H1 (cell line): Measurements from ENCODE around the gene PPFIA2. TPM values are rescaled to one million over a fixed set of nuclear protein-coding genes. Genes with fewer than 3 reads are reported as not detected.

Experiments used
- CTCF ChIA-PET: fragments of 300-600 bp; sonication (Branson Sonifier 250); formaldehyde crosslinking; loops from one replicate; lab custom pipeline; 2021; ENCODE audit not compliant: partially characterized antibody; lab: Charles Lee
- POLR2A ChIA-PET: fragments of 300-600 bp; sonication (Branson Sonifier 250); formaldehyde crosslinking; loops from one replicate; lab custom pipeline; 2021; ENCODE audit warnings: inconsistent platforms; ENCODE audit not compliant: partially characterized antibody; lab: Charles Lee
- DNase-seq, 2 experiments: peaks; one replicate each; pipeline versions ENCODE4 v3.0.0 to v3.0.0-alpha.2; 2010 to 2022; ENCODE audit warnings: low spot score in 2 of 2, low read depth in 1 of 2, mixed read lengths in 1 of 2
- FAIRE-seq: peaks from 2 replicates; lab custom pipeline; 2011; peaks lifted over from hg19 to GRCh38; lab: Jason Lieb, UNC
- H2AFZ ChIP-seq: 2 replicates; pipeline ENCODE4 v1.8.1; 2012; ENCODE audit warnings: low read length, inconsistent platforms
- H2AK5ac ChIP-seq: 2 replicates; pipeline ENCODE4 v1.6.1; 2013; ENCODE audit warnings: low read depth, low read length
- H2BK120ac ChIP-seq: replicated peaks from 2 replicates; pipeline ENCODE3; 2013; ENCODE audit warnings: low read depth, low read length, inconsistent platforms
- H2BK12ac ChIP-seq: 2 replicates; pipeline ENCODE4 v1.6.1; 2013; ENCODE audit warnings: low read depth, low read length
- H2BK15ac ChIP-seq: 2 replicates; pipeline ENCODE4 v1.6.1; 2013; ENCODE audit warnings: low read length
- H2BK20ac ChIP-seq: 2 replicates; pipeline ENCODE4 v1.6.1; 2013; ENCODE audit warnings: low read length
- H2BK5ac ChIP-seq: 2 replicates; pipeline ENCODE4 v1.6.1; 2013; ENCODE audit warnings: low read depth, low read length
- H3K14ac ChIP-seq: 2 replicates; pipeline ENCODE4 v1.6.1; 2013; ENCODE audit warnings: inconsistent platforms; ENCODE audit not compliant: insufficient read length
- H3K18ac ChIP-seq: 2 replicates; pipeline ENCODE4 v1.6.1; 2013; ENCODE audit warnings: low read length; ENCODE audit errors: extremely low read depth
- H3K23ac ChIP-seq: 2 replicates; pipeline ENCODE4 v1.6.1; 2013; ENCODE audit warnings: inconsistent platforms; ENCODE audit not compliant: insufficient read length
- H3K23me2 ChIP-seq: 2 replicates; pipeline ENCODE4 v1.6.1; 2013; ENCODE audit warnings: low read depth, low read length
- H3K27ac ChIP-seq: 2 replicates; pipeline ENCODE4 v1.6.1; 2011; ENCODE audit warnings: low read depth, low read length, inconsistent platforms
- H3K27me3 ChIP-seq, 4 experiments: replicated peaks in 1 of 4; 1 replicate in 1 of 4; 2 replicates in 3 of 4; pipeline versions ENCODE4 v1.6.1 to v1.8.1; 2011 to 2013; ENCODE audit warnings: low read length in 3 of 4, mild to moderate bottlenecking in 3 of 4, inconsistent platforms in 2 of 4, mixed read lengths in 2 of 4, moderate library complexity in 1 of 4; ENCODE audit not compliant: control insufficient read depth in 3 of 4, insufficient read depth in 3 of 4; ENCODE audit errors: extremely low read depth in 1 of 4
- H3K36me3 ChIP-seq, 4 experiments: 2 replicates each; pipeline versions ENCODE4 v1.6.1 to v1.8.1; 2011 to 2013; ENCODE audit warnings: mild to moderate bottlenecking in 4 of 4, low read length in 3 of 4, moderate library complexity in 2 of 4, control low read depth in 1 of 4, inconsistent platforms in 1 of 4; ENCODE audit not compliant: insufficient read depth in 4 of 4, control insufficient read depth in 2 of 4
- H3K4ac ChIP-seq: replicated peaks from 2 replicates; pipeline ENCODE3; 2013; ENCODE audit warnings: low read length, low read depth, mixed read lengths, inconsistent platforms; ENCODE audit not compliant: insufficient read length
- H3K4me1 ChIP-seq, 4 experiments: replicated peaks in 1 of 4; 1 replicate in 1 of 4; 2 replicates in 3 of 4; pipeline versions ENCODE4 v1.6.1 to v1.8.1; 2011 to 2013; ENCODE audit warnings: low read length in 3 of 4, inconsistent platforms in 2 of 4, mixed read lengths in 1 of 4; ENCODE audit not compliant: insufficient read depth in 4 of 4, control insufficient read depth in 3 of 4
- H3K4me2 ChIP-seq, 2 experiments: 2 replicates each; pipeline versions ENCODE4 v1.6.1 to v1.8.1; 2011 to 2013; ENCODE audit warnings: low read depth in 2 of 2, low read length in 2 of 2, control low read depth in 1 of 2, inconsistent platforms in 1 of 2, mild to moderate bottlenecking in 1 of 2; ENCODE audit not compliant: insufficient read depth in 1 of 2
- H3K4me3 ChIP-seq, 4 experiments: fragments of 200-600, 300-600 bp in 1 of 4; sonication (generic), shearing (Covaris generic), sonication (Bioruptor Twin) in 1 of 4; 2 replicates each; pipeline versions ENCODE4 v1.5.1 to v1.8.1; 2011 to 2016; ENCODE audit warnings: low read length in 4 of 4, low read depth in 3 of 4, control low read depth in 2 of 4, inconsistent platforms in 2 of 4, mild to moderate bottlenecking in 2 of 4, mixed read lengths in 1 of 4, moderate library complexity in 1 of 4; ENCODE audit not compliant: insufficient read depth in 2 of 4; ENCODE audit errors: extremely low read depth in 1 of 4
- H3K56ac ChIP-seq: replicated peaks from 2 replicates; pipeline ENCODE3; 2013; ENCODE audit warnings: low read depth, mild to moderate bottlenecking, mixed read lengths, low read length, inconsistent platforms; ENCODE audit not compliant: insufficient read length
- H3K79me1 ChIP-seq: 2 replicates; pipeline ENCODE4 v1.6.1; 2013; ENCODE audit warnings: low read depth, low read length, control low read depth
- H3K79me2 ChIP-seq, 2 experiments: 2 replicates each; pipeline versions ENCODE4 v1.6.1 to v1.8.1; 2012 to 2013; ENCODE audit warnings: low read length in 2 of 2, mild to moderate bottlenecking in 2 of 2, inconsistent platforms in 1 of 2; ENCODE audit not compliant: insufficient read depth in 2 of 2, control insufficient read depth in 1 of 2
- H3K9ac ChIP-seq, 4 experiments: replicated peaks in 1 of 4; 1 replicate in 1 of 4; 2 replicates in 3 of 4; pipeline versions ENCODE4 v1.6.1 to v1.8.1; 2011 to 2013; ENCODE audit warnings: low read depth in 3 of 4, low read length in 3 of 4, control low read depth in 2 of 4, mild to moderate bottlenecking in 2 of 4, moderate library complexity in 2 of 4, inconsistent platforms in 1 of 4; ENCODE audit errors: extremely low read depth in 1 of 4
- H3K9me3 ChIP-seq, 2 experiments: 2 replicates each; pipeline versions ENCODE4 v1.6.1 to v1.8.1; 2012 to 2013; ENCODE audit warnings: mild to moderate bottlenecking in 2 of 2, moderate library complexity in 2 of 2, control low read depth in 1 of 2, inconsistent platforms in 1 of 2, low read depth in 1 of 2, low read length in 1 of 2, mixed read lengths in 1 of 2; ENCODE audit not compliant: insufficient read depth in 2 of 2
- H4K20me1 ChIP-seq, 2 experiments: replicated peaks in 1 of 2; 2 replicates each; pipeline versions ENCODE3 to v1.8.1; 2011 to 2013; ENCODE audit warnings: inconsistent platforms in 2 of 2, low read length in 2 of 2, mild to moderate bottlenecking in 1 of 2; ENCODE audit not compliant: insufficient read depth in 2 of 2, control insufficient read depth in 1 of 2
- H4K5ac ChIP-seq: 2 replicates; pipeline ENCODE4 v1.6.1; 2013; ENCODE audit warnings: low read length, low read depth, mixed read lengths, inconsistent platforms; ENCODE audit not compliant: insufficient read length
- H4K8ac ChIP-seq: 2 replicates; pipeline ENCODE4 v1.8.0; 2013; ENCODE audit warnings: mild to moderate bottlenecking, moderate library complexity, low read length, inconsistent platforms; ENCODE audit not compliant: insufficient read depth; ENCODE audit errors: extremely low read depth
- H4K91ac ChIP-seq: replicated peaks from 2 replicates; pipeline ENCODE3; 2013; ENCODE audit warnings: low read length, mixed read lengths, inconsistent platforms; ENCODE audit not compliant: insufficient read length
- CBX5 ChIP-seq: fragments of 300-800, 300-1000 bp; sonication (generic); IDR thresholded peaks from 2 replicates; pipeline ENCODE4 v1.7.1; 2016; ENCODE audit warnings: antibody characterized with exemption, low read length, low read depth
- SIX5 ChIP-seq: IDR thresholded peaks from 2 replicates; pipeline ENCODE4 v1.6.1; 2011; ENCODE audit warnings: mild to moderate bottlenecking, low read depth, low read length
- WGBS, 2 experiments: shearing (Covaris generic) in 1 of 2; methylation state at CpG; one replicate each; pipeline versions ENCODE4 v1.1.6 to v1.1.7; 2013 to 2015; ENCODE audit warnings: low lambda C conversion rate in 2 of 2, mixed read lengths in 2 of 2, inconsistent platforms in 1 of 2, low coverage in 1 of 2, missing lambda C conversion rate in 1 of 2; ENCODE audit not compliant: insufficient replicate concordance in 2 of 2, insufficient coverage in 1 of 2, insufficient read length in 1 of 2; ENCODE audit errors: extremely low coverage in 1 of 2, missing lambda C conversion rate in 1 of 2; 5-methylcytosine and 5-hydroxymethylcytosine counted together
- polyA plus RNA-seq, 7 experiments: library from polyadenylated mRNA; depleted of rRNA in 3 of 7; stranded (reverse) in 5 of 7; unstranded in 2 of 7; fragments of >200 nt in 5 of 7; fragments of 200-250 nt in 2 of 7; gene quantifications; 1 replicate in 5 of 7; 2 replicates in 1 of 7; 4 replicates in 1 of 7; pipeline versions ENCODE4 v1.2.1 to v1.2.3, GENCODE V29; 2011 to 2013; ENCODE audit warnings: missing spikeins in 2 of 7, mixed read lengths in 2 of 7
- total RNA-seq: library from RNA; stranded (reverse); fragmentation: NEBNext Ultra II Directional; extraction: Animal tissue kit (Norgen Biotek cat#: 25700); gene quantifications from 2 replicates; pipeline ENCODE4 v1.2.1, GENCODE V29; 2021

The PPFIA2 gene
- total and polyA plus RNA-seq, 2 of the 8 experiments (the other 6 are each of a cell fraction or from before 2014, with no cell fraction given) = 1.2 to 1.8 TPM

- no peak overlapping the region for H3K18ac ChIP-seq
- no peak overlapping the region for H3K4me3 ChIP-seq
- H3K4me2 ChIP-seq = no peak overlapping the region
- H3K27ac ChIP-seq = no peak overlapping the region
- no peak overlapping the region for H2AK5ac ChIP-seq
- no peak overlapping the region; the same call in 1 of the 2 replicates for H2BK12ac ChIP-seq
- WGBS, 2 experiments = 86% methylated on average over 1 of the region's 1 CpG; no CpG with 5 or more reads in 1 of the 2 experiments
- no peak for FAIRE-seq
- no peaks in the 10 kb centered on the region for H3K79me2 ChIP-seq
- no peak overlapping the region for H3K56ac ChIP-seq
- H2AFZ ChIP-seq = peak overlapping the region; percentile 98
- no peak overlapping the region for H4K5ac ChIP-seq
- H2BK120ac ChIP-seq = no peak overlapping the region
- H4K91ac ChIP-seq = no peak overlapping the region
- no peaks in the 10 kb centered on the region for H3K4me1 ChIP-seq
- H2BK20ac ChIP-seq = no peak overlapping the region
- H3K14ac ChIP-seq = no peak overlapping the region
- H3K23ac ChIP-seq = no peak overlapping the region
- no peak overlapping the region for H2BK15ac ChIP-seq
- no peaks in the 10 kb centered on the region for H3K36me3 ChIP-seq
- H4K20me1 ChIP-seq = no peaks in the 10 kb centered on the region
- peaks cover 0 to 3% of the 10 kb centered on the region in 2 experiments; a peak in 1 of 4 replicates for H3K9me3 ChIP-seq
- no peaks in the 10 kb centered on the region for H3K27me3 ChIP-seq
- H4K8ac ChIP-seq = no peak overlapping the region
- POLR2A ChIA-PET = no interaction called here
- H2BK5ac ChIP-seq = no peak overlapping the region
- CTCF ChIA-PET = no interaction called here
- no peak overlapping the region for H3K9ac ChIP-seq
- H3K79me1 ChIP-seq = no peaks in the 10 kb centered on the region
- H3K4ac ChIP-seq = no peak overlapping the region
- DNase-seq = no peak
- peaks cover 2% of the 10 kb centered on the region; the same call in 1 of the 2 replicates for H3K23me2 ChIP-seq
- TF ChIP-seq SIX5 = no peak
- no peak for TF ChIP-seq CBX5
Measured at GRCh38 chr12:81692008-81692407, 67.1 kb downstream of the PPFIA2 start.
